ENCODE measurements around the gene PRLR. TPM values are rescaled to one million over a fixed set of nuclear protein-coding genes. Genes with fewer than 3 reads are reported as not detected.

Gene PRLR
- total RNA-seq, 1 experiment from 2014 or later, result 2.5 TPM

GRCh38 chr5:35059251-35059650 is 171.0 kb downstream of the PRLR start:
- Histone ChIP-seq H4K91ac (ENCODE audit: insufficient read length, low read depth, low read length) (no peak overlapping the region), H3K23ac (ENCODE audit: insufficient read length, low read depth, low read length) (no peak overlapping the region), H3K9ac (ENCODE audit: extremely low read depth, insufficient read length, low read length) (no peak overlapping the region), H2BK20ac (ENCODE audit: low read depth, low read length, poor library complexity, severe bottlenecking) (no peak overlapping the region), H3K27ac (ENCODE audit: insufficient read length, low read depth, low read length) (no peak overlapping the region), H2BK15ac (ENCODE audit: low read depth, low read length) (no peak overlapping the region), H2BK120ac (ENCODE audit: low read depth, low read length, poor library complexity, severe bottlenecking) (no peak overlapping the region), H3K4ac (ENCODE audit: low read depth, low read length) (no peak overlapping the region), H3K18ac (ENCODE audit: insufficient read length, low read depth, low read length) (no peak overlapping the region), H4K8ac (replicated peaks; ENCODE audit: insufficient read length, low read depth, low read length) (no peak overlapping the region), H2BK5ac (ENCODE audit: insufficient read length, low read length) (no peak overlapping the region), H3K4me2 (ENCODE audit: insufficient read depth, insufficient read length, low read length) (no peak overlapping the region), H3T11ph (ENCODE audit: low read length) (no peak overlapping the region), H3K9me3 (ENCODE audit: control insufficient read depth, low read depth, low read length) (no peaks in the 10 kb centered on the region), H2AFZ (ENCODE audit: low read length) (no peak overlapping the region), H3K79me2 (ENCODE audit: insufficient read depth, low read length) (no peaks in the 10 kb centered on the region), H3K79me1 (ENCODE audit: insufficient read depth, low read depth, low read length, poor library complexity, severe bottlenecking) (no peaks in the 10 kb centered on the region), H3K14ac (ENCODE audit: insufficient read depth, low read length) (no peak overlapping the region), H2AK5ac (ENCODE audit: insufficient read length, low read length) (no peak overlapping the region), H4K5ac (ENCODE audit: insufficient read length, low read depth, low read length) (no peak overlapping the region), H3K56ac (ENCODE audit: insufficient read length, low read depth, low read length) (no peak overlapping the region), H3K27me3 (ENCODE audit: insufficient read depth, low read length) (no peaks in the 10 kb centered on the region), H4K20me1 (ENCODE audit: control insufficient read depth, insufficient read depth, insufficient read length) (no peaks in the 10 kb centered on the region), H3K23me2 (ENCODE audit: insufficient read length, low read depth, low read length, poor library complexity, severe bottlenecking) (no peaks in the 10 kb centered on the region), H3K4me1 (ENCODE audit: insufficient read depth, low read length) (peaks cover 3% of the 10 kb centered on the region; the same call in 1 of the 2 replicates), H2BK12ac (ENCODE audit: insufficient read length, low read depth, low read length) (no peak overlapping the region)
- no peaks in the 10 kb centered on the region for H3K9me3 Mint-ChIP-seq
- no peak for DNase-seq
- no peaks in the 10 kb centered on the region for H3K36me3 Mint-ChIP-seq (ENCODE audit: insufficient read depth in 1 of 3, low read depth in 3 of 3)
- no peak overlapping the region for H3K27ac Mint-ChIP-seq
- peaks cover 10 to 20% of the 10 kb centered on the region in 2 experiments for H3K4me1 Mint-ChIP-seq
- TF ChIP-seq CTCF (conservative IDR thresholded peaks at IDR 0.05), result no peak
- no peak overlapping the region for H3K4me3 Mint-ChIP-seq
- H3K27me3 Mint-ChIP-seq (ENCODE audit: low read depth), result no peaks in the 10 kb centered on the region
